Measurements from ENCODE around the gene VWF.

Gene VWF

DNA sequence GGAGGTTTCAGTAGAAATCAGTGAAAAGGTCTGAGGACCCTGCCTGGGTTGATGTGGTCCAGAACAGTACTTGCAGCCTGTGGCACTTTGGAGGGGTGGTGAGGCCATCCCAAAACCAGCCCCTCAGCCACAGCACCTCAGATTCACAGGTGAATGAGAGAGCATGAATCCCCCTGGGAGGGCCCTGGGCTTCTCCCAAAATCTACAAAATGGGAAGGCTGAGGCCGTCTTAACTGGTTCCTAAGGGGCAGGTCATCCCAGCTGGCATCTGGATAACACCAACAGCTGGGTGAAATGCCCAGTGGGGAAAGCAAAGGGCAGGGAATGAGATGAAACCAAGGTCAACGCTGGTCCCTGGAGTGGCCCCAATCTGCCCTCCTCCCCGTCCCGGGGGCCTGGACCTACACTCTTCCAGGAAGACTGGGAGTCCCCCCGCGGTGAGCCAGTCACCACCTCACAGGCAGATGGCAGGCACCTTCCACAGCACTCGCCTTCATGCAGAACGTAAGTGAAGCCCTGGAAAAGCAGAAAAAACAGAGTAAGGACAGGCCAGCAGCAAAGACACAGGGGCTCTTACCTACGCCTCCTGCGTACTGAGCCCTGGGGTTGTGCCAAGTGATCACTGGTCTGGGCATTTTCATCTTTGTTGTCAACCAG lies 153.1 kb downstream of the VWF start:
- no peak for DNase-seq (ENCODE audit: extremely low spot score)
- CTCF ChIA-PET = no interaction called here
- POLR2A ChIA-PET = no interaction called here
- TF ChIP-seq FOXM1 (IDR thresholded peaks at IDR 0.05; ENCODE audit: borderline replicate concordance) (no peak), SP1 (IDR thresholded peaks at IDR 0.05) (no peak), L3MBTL2 (conservative IDR thresholded peaks at IDR 0.05) (no peak), NFRKB (IDR thresholded peaks at IDR 0.05) (no peak)

DNA sequence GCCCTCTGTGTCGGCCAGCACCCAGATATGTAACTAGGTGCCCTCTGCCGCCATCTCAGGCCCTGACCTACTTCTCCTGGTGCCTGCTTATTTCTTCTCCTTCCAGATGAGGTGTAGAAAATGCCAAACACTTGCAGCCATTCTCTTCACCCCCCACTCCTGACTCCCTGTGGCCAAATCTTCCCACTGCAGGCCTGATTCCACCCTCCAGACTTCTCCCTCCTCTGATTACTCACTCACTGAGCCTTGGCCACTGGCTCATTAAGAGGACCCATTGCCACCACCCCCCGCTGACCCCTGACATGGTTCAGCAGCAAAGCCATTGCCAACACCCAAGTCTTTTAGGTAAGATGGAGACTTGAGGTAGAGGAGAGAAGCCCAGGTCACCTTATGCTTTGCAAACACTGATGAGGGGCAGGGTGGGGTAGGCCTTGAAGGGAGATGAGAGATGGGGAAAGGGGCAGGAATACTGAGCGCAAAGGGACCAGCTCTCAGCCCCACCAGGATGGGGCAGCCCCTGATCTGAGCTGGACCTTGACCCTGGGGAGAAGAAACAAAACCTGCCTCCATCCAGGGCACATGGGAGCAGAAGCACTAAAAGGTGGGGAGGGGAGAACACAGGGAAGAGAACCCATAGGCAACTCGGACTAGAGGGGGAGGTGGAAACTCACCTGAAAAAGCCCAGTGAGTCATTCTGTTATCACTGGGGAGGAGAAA lies 154.3 kb downstream of the VWF start:
- no peak for DNase-seq (ENCODE audit: extremely low spot score)
- TF ChIP-seq L3MBTL2 (conservative IDR thresholded peaks at IDR 0.05) = no peak
- CTCF ChIA-PET = interaction anchor here (0.7 kb wide), 1 partner anchor 1465 kb away, joined by 3 read pairs; no protein-coding TSS in a partner anchor
- POLR2A ChIA-PET = no interaction called here

DNA sequence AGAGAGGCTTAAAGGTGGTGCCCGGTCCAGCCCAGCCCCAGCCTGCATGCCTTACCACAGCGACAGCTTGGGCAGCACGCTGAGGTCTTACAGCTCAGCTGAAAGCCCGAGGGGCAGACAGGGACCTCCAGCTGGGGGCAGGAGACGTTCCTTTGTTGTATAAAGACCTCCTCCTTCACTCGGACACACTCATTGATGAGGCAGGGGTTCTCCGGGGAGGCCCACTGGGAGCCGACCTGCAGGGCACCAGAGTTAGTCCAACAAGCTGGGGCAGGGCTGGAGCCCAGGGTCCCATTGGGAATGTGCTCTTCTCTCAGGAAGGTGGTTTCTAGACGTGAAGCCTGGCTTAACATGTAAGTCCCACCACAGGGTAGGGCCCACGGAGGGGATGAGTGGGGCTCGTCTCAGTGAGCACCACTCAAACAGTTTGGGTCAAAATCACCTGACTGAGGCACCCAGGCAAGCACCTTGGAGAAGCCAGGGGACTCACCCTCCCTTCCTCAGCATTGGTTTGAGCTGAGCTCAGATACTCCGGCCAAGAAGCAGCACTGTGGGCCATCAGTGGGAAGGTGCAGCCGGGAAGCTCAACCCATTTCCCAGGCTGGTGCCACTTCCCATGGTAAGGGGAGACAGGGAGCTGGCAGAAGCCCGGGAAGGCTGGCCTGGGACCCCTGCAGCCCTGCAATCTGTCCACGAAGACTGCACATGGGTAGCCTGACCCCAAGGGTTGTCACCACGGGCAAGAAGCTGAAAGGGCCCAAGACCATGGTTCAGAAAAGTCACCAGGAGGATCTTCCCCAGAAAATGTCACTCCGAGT lies 155.1 kb downstream of the VWF start:
- CTCF ChIA-PET = no interaction called here
- POLR2A ChIA-PET = no interaction called here
- DNase-seq (ENCODE audit: extremely low spot score) = no peak
- TF ChIP-seq HDGF (IDR thresholded peaks at IDR 0.05; ENCODE audit: borderline replicate concordance) = no peak
- no peak for TF ChIP-seq BHLHE40 (IDR thresholded peaks at IDR 0.05; ENCODE audit: borderline replicate concordance)
- no peak for TF ChIP-seq FOXK2 (IDR thresholded peaks at IDR 0.05)
- no peak for TF ChIP-seq CTBP1 (IDR thresholded peaks at IDR 0.05; ENCODE audit: borderline replicate concordance)
- no peak for TF ChIP-seq SUZ12 (IDR thresholded peaks at IDR 0.05)
- no peak for TF ChIP-seq LEF1 (IDR thresholded peaks at IDR 0.05; ENCODE audit: borderline replicate concordance)
- no peak for TF ChIP-seq ARNT (IDR thresholded peaks at IDR 0.05)
- no peak for TF ChIP-seq ZNF384 (IDR thresholded peaks at IDR 0.05)
- TF ChIP-seq, protein P1, sequence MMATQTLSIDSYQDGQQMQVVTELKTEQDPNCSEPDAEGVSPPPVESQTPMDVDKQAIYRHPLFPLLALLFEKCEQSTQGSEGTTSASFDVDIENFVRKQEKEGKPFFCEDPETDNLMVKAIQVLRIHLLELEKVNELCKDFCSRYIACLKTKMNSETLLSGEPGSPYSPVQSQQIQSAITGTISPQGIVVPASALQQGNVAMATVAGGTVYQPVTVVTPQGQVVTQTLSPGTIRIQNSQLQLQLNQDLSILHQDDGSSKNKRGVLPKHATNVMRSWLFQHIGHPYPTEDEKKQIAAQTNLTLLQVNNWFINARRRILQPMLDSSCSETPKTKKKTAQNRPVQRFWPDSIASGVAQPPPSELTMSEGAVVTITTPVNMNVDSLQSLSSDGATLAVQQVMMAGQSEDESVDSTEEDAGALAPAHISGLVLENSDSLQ (IDR thresholded peaks at IDR 0.05) = no peak
- no peak for TF ChIP-seq SP1 (IDR thresholded peaks at IDR 0.05)
- TF ChIP-seq NFRKB (IDR thresholded peaks at IDR 0.05) = no peak
- TF ChIP-seq L3MBTL2 (conservative IDR thresholded peaks at IDR 0.05) = no peak
- TF ChIP-seq FOXM1 (IDR thresholded peaks at IDR 0.05; ENCODE audit: borderline replicate concordance) = no peak
- no peak for TF ChIP-seq ELF4 (IDR thresholded peaks at IDR 0.05)
- no peak for TF ChIP-seq TARDBP (IDR thresholded peaks at IDR 0.05)
- TF ChIP-seq FOXA1 (IDR thresholded peaks at IDR 0.05) = no peak

DNA sequence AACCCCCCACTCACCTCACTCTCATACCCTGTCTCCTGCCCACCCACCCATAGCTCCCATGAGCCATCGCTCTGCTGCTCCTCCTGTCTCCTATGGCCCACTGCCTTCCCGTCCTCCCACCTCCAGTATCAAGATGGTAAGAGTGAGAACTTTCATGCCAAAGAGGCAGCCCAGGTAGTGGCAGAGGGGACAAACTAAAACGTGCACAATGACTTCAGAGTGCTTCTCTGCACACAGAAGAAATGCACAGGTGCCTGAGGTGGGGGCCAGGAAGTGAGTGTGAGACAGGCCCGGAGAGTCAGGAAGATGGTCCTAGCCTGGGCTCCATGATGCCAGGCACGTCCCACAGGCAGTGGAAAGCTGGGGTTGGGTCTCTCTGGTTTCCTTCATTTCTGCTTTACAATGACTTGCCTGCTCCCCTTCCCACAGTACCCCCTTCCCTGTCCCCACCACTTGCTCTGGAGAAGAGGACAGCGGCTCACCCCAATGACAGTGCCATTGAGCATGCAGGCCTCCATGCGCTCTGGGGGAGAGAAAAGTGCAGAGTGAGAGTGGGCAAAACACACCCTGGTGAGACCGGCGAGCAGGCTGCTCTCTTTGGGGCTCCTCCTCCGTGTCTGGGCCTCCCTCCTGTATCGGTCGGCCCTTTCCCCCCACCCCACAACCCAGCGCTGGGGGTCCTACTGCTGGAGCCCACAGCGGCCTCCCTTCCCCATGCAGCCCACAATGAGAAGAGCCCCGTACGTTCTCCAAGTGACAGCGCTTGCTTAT lies 156.6 kb downstream of the VWF start:
- POLR2A ChIA-PET = no interaction called here
- TF ChIP-seq L3MBTL2 (conservative IDR thresholded peaks at IDR 0.05) (no peak), FOXM1 (IDR thresholded peaks at IDR 0.05; ENCODE audit: borderline replicate concordance) (no peak), SP1 (IDR thresholded peaks at IDR 0.05) (no peak), TARDBP (IDR thresholded peaks at IDR 0.05) (no peak), CTBP1 (IDR thresholded peaks at IDR 0.05; ENCODE audit: borderline replicate concordance) (no peak), FOXK2 (IDR thresholded peaks at IDR 0.05) (no peak), ELF4 (IDR thresholded peaks at IDR 0.05) (no peak)
- TF ChIP-seq, protein P1 (IDR thresholded peaks at IDR 0.05) = no peak
- CTCF ChIA-PET = no interaction called here
- DNase-seq (ENCODE audit: extremely low spot score) = no peak

DNA sequence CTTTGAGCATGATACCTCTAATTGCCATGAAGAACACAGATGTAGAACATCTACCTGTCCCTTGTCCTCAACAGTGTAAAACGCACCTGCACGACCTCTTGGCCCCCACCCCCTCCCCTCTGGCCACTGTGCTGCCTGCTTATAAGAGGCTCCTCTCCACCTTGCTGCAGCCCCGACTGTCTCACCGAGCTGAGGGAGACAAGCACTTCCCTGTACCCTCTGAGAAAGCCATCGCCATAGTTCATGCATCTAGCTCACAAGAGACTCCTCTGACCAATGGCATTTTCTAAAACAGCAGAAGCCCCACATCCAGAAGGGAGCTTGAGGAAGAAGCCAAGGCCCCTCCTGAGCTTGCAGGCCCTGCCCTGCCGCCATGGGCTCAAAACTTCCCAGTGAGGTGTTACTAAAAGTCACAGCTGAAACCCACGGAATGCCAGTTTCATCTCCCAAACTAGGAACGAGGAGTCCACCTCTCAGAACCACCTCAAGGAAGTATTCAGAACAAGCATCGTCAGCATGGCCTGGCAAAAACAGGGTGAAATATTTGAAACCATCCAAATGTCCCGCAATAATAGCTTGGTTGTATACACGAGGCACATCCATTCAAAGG lies 157.9 kb downstream of the VWF start:
- TF ChIP-seq CTBP1 (IDR thresholded peaks at IDR 0.05; ENCODE audit: borderline replicate concordance) (no peak), FOXA1 (IDR thresholded peaks at IDR 0.05) (no peak), TARDBP (IDR thresholded peaks at IDR 0.05) (no peak), ARNT (IDR thresholded peaks at IDR 0.05) (no peak), SUZ12 (IDR thresholded peaks at IDR 0.05) (no peak), HDGF (IDR thresholded peaks at IDR 0.05; ENCODE audit: borderline replicate concordance) (no peak), BHLHE40 (IDR thresholded peaks at IDR 0.05; ENCODE audit: borderline replicate concordance) (no peak), ELF4 (IDR thresholded peaks at IDR 0.05) (no peak)
- TF ChIP-seq, protein P1 (IDR thresholded peaks at IDR 0.05) = no peak
- CTCF ChIA-PET = interaction anchor here (0.6 to 2.0 kb wide), 9 partner anchors 15 to 1147 kb away, joined by 3 to 7 read pairs (median 4); no protein-coding TSS in a partner anchor
- POLR2A ChIA-PET = no interaction called here
- no peak for DNase-seq (ENCODE audit: extremely low spot score)

Measured in HEK293T (cell line).